HepG2 (cell line): ENCODE results near the gene PHYH. TPM values are rescaled to one million over a fixed set of nuclear protein-coding genes. Genes with fewer than 3 reads are reported as not detected.

Source experiments
- AGO1 ChIP-seq: fragments of 200-400 bp; formaldehyde crosslinking; IDR thresholded peaks from 2 replicates; pipeline ENCODE4 v1.6.1; 2017; ENCODE audit warnings: mild to moderate bottlenecking, low read depth, low read length, moderate library complexity; ENCODE audit not compliant: poor library complexity, severe bottlenecking
- ARID2 ChIP-seq: sonication (generic); formaldehyde crosslinking; IDR thresholded peaks from 2 replicates; pipeline ENCODE4 v1.8.1; 2022; ENCODE audit warnings: mild to moderate bottlenecking, missing genetic modification reagents, borderline replicate concordance
- CENPX ChIP-seq: sonication (generic); formaldehyde crosslinking; IDR thresholded peaks from 2 replicates; pipeline ENCODE4 v1.9.0; 2021; ENCODE audit warnings: mild to moderate bottlenecking, missing genetic modification reagents, moderate library complexity
- DRAP1 ChIP-seq: IDR thresholded peaks from 2 replicates; pipeline ENCODE4 v1.6.1; 2016; ENCODE audit warnings: missing genetic modification reagents, missing compliant biosample characterization
- HOXA5 ChIP-seq: sonication (generic); formaldehyde crosslinking; IDR thresholded peaks from 2 replicates; pipeline ENCODE4 v1.4.0; 2020; ENCODE audit warnings: missing genetic modification reagents
- NCOR1 ChIP-seq: fragments of 200-600 bp; sonication (generic); IDR thresholded peaks from 2 replicates; pipeline ENCODE4 v1.7.0; 2017; ENCODE audit warnings: antibody characterized with exemption, low read length, borderline replicate concordance
- NR2F6 ChIP-seq, 2 experiments: IDR thresholded peaks; 2 replicates each; pipeline ENCODE4 v1.6.1; 2016; ENCODE audit warnings: antibody characterized with exemption in 1 of 2, mild to moderate bottlenecking in 1 of 2
- POLR2AphosphoS5 ChIP-seq: IDR thresholded peaks from 2 replicates; pipeline ENCODE4 v1.6.1; 2012; ENCODE audit warnings: low read depth, low read length
- SAP130 ChIP-seq: IDR thresholded peaks from 2 replicates; pipeline ENCODE4 v1.6.1; 2016; ENCODE audit warnings: low read depth
- SIX1 ChIP-seq: sonication (generic); formaldehyde crosslinking; IDR thresholded peaks from 2 replicates; pipeline ENCODE4 v1.4.0; 2020; ENCODE audit warnings: missing genetic modification reagents, borderline replicate concordance
- ZBTB39 ChIP-seq: sonication (generic); formaldehyde crosslinking; IDR thresholded peaks from 2 replicates; pipeline ENCODE4 v1.5.0; 2020; ENCODE audit warnings: missing genetic modification reagents
- ZFP82 ChIP-seq: sonication (generic); formaldehyde crosslinking; IDR thresholded peaks from 2 replicates; pipeline ENCODE4 v1.5.1; 2020; ENCODE audit warnings: mild to moderate bottlenecking, missing genetic modification reagents, borderline replicate concordance
- ZNF12 ChIP-seq: sonication (generic); formaldehyde crosslinking; IDR thresholded peaks from 2 replicates; pipeline ENCODE4 v1.5.0; 2020; ENCODE audit warnings: missing genetic modification reagents
- ZNF136 ChIP-seq: sonication (generic); formaldehyde crosslinking; IDR thresholded peaks from 2 replicates; pipeline ENCODE4 v1.8.1; 2022; ENCODE audit warnings: low read depth, mild to moderate bottlenecking, moderate library complexity, missing genetic modification reagents
- ZNF143 ChIP-seq: sonication (generic); formaldehyde crosslinking; IDR thresholded peaks from 2 replicates; pipeline ENCODE4 v1.4.0; 2020; ENCODE audit warnings: missing genetic modification reagents
- ZNF260 ChIP-seq: sonication (generic); formaldehyde crosslinking; IDR thresholded peaks from 2 replicates; pipeline ENCODE4 v1.4.0; 2020; ENCODE audit warnings: missing genetic modification reagents, low read depth, mild to moderate bottlenecking, borderline replicate concordance
- ZNF281 ChIP-seq: sonication (generic); formaldehyde crosslinking; IDR thresholded peaks from 2 replicates; pipeline ENCODE4 v1.4.0; 2020; ENCODE audit warnings: missing genetic modification reagents, borderline replicate concordance
- ZNF326 ChIP-seq: sonication (generic); formaldehyde crosslinking; IDR thresholded peaks from 2 replicates; pipeline ENCODE4 v1.4.0; 2020; ENCODE audit warnings: missing genetic modification reagents, borderline replicate concordance
- ZNF430 ChIP-seq: sonication (generic); formaldehyde crosslinking; IDR thresholded peaks from 2 replicates; pipeline ENCODE4 v1.9.0; 2021; ENCODE audit warnings: mild to moderate bottlenecking, missing genetic modification reagents
- ZNF432 ChIP-seq: sonication (generic); formaldehyde crosslinking; IDR thresholded peaks from 2 replicates; pipeline ENCODE4 v1.5.0; 2020; ENCODE audit warnings: missing genetic modification reagents, mild to moderate bottlenecking, borderline replicate concordance
- ZNF451 ChIP-seq: sonication (generic); formaldehyde crosslinking; IDR thresholded peaks from 2 replicates; pipeline ENCODE4 v1.5.0; 2020; ENCODE audit warnings: mild to moderate bottlenecking, missing genetic modification reagents
- ZNF879 ChIP-seq: sonication (generic); formaldehyde crosslinking; IDR thresholded peaks from 2 replicates; pipeline ENCODE4 v1.8.1; 2023; ENCODE audit warnings: missing genetic modification reagents
- polyA plus RNA-seq, 8 experiments: library from polyadenylated mRNA; depleted of rRNA in 3 of 8; stranded (reverse) in 7 of 8; unstranded in 1 of 8; fragments of >200 nt; fragmentation: Illumina TruSeq in 4 of 8; extraction: Trizol in 4 of 8; gene quantifications; 2 replicates each; pipeline versions ENCODE4 v1.2.1 to v1.2.3, GENCODE V29; 2011 to 2016; ENCODE audit warnings: low read depth in 4 of 8, missing spikeins in 1 of 8, mixed read lengths in 1 of 8; ENCODE audit not compliant: insufficient read depth in 1 of 8
- total RNA-seq, 5 experiments: library from RNA; depleted of rRNA; stranded (reverse); fragments of >200 nt; fragmentation: Illumina TruSeq; extraction: Trizol; gene quantifications; 2 replicates each; pipeline ENCODE4 v1.2.3, GENCODE V29; 2016; ENCODE audit warnings: low read depth in 1 of 5

PHYH gene
- total and polyA plus RNA-seq, 2 of the 13 experiments (the other 11 are each of a cell fraction or from before 2014, with no cell fraction given) = 27.2 to 34.5 TPM

DNA sequence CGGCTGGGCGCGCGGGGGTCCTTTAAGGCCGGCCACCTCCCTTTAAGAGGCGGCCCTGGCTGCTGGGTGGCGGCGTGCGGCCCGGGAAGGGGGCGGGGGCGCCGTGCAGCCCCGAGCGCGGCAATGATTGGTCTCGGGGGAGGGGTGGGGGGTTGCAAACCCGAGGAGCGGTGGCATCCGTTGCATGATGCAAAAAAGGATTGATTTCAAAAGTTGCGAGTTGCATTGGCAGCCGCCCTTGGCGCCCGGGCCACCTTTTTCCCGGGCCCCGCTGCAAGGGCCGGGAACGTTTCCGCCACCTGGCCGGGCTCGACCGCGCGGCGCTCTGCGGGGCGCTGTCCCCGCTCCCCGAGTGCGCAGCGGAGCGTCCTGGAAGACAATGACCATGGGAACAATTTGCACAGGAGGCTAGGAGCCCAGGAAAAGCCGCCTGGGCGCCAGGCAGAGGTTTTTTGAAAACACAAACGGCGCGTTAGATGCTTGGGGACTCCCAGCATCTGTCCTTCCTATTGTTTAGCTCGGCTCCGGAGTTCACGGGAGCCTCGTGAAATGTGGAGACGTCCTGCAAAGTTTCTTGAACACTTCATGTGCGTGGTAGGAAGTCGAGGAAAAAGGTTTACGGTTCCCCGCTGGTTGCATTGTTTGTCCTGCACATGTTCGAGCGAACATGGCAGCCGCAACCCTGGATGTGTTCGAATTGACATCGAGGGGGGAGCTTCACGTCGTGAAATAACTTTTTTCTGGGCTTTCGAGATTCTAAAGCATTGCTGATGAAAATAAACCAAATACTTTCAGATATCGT lies 48.6 kb upstream of the PHYH start, which contains the start of gene SEPHS1 (continued):
- TF ChIP-seq ZNF260 (no peak), NR2F6 (IDR thresholded peaks at IDR 0.05) (no peak; the same call in 1 of the 2 replicates), NR2F6 (CRISPR knock-in tag; IDR thresholded peaks at IDR 0.05) (no peak), ZNF432 (CRISPR knock-in tag) (no peak), ARID2 (CRISPR knock-in tag) (no peak), CENPX (CRISPR knock-in tag) (no peak), ZNF451 (CRISPR knock-in tag) (no peak), SAP130 (CRISPR knock-in tag) (peak; percentile 78), ZNF430 (CRISPR knock-in tag) (0 out of 2 replicates have a peak, but pooled peaks have one; percentile 49), SIX1 (CRISPR knock-in tag) (no peak), ZBTB39 (no peak), ZNF143 (CRISPR knock-in tag) (peak; percentile 10; the same call in 1 of the 2 replicates), AGO1 (no peak), NCOR1 (peak; percentile 24; the same call in 1 of the 2 replicates), ZNF879 (CRISPR knock-in tag) (no peak), ZNF281 (CRISPR knock-in tag) (peak; percentile 84), HOXA5 (CRISPR knock-in tag) (no peak), ZNF12 (no peak), ZNF326 (CRISPR knock-in tag) (no peak), ZNF136 (CRISPR knock-in tag) (no peak), DRAP1 (CRISPR knock-in tag) (no peak), ZFP82 (no peak), POLR2AphosphoS5 (no peak)
